HepG2 (cell line): ENCODE results near the gene GRAMD4. TPM values are rescaled to one million over a fixed set of nuclear protein-coding genes. Genes with fewer than 3 reads are reported as not detected.

ENCODE experiments used
- BHLHE40 ChIP-seq: IDR thresholded peaks from 2 replicates; pipeline ENCODE4 v1.6.1; 2011; ENCODE audit warnings: low read length, improper control_type of control experiment
- BORCS8-MEF2B ChIP-seq: sonication (generic); formaldehyde crosslinking; IDR thresholded peaks from 2 replicates; pipeline ENCODE4 v1.8.0; 2022; ENCODE audit warnings: mild to moderate bottlenecking, missing genetic modification reagents
- FOSL1 ChIP-seq: sonication (generic); formaldehyde crosslinking; IDR thresholded peaks from 2 replicates; pipeline ENCODE4 v1.9.0; 2021; ENCODE audit warnings: missing genetic modification reagents, borderline replicate concordance
- FOXP4 ChIP-seq: sonication (generic); formaldehyde crosslinking; IDR thresholded peaks from 2 replicates; pipeline ENCODE4 v1.4.0; 2020; ENCODE audit warnings: missing genetic modification reagents
- GABPB1 ChIP-seq: IDR thresholded peaks from 2 replicates; pipeline ENCODE4 v1.6.1; 2016; ENCODE audit warnings: mild to moderate bottlenecking, missing genetic modification reagents, moderate library complexity, missing compliant biosample characterization
- GLI4 ChIP-seq: sonication (generic); formaldehyde crosslinking; IDR thresholded peaks from 2 replicates; pipeline ENCODE4 v1.5.1; 2020; ENCODE audit warnings: missing genetic modification reagents, mild to moderate bottlenecking, moderate library complexity, borderline replicate concordance
- HHEX ChIP-seq: IDR thresholded peaks from 2 replicates; pipeline ENCODE4 v1.6.1; 2016; ENCODE audit warnings: control low read depth
- IKZF5 ChIP-seq: IDR thresholded peaks from 2 replicates; pipeline ENCODE4 v1.6.1; 2018; ENCODE audit warnings: missing genetic modification reagents, mild to moderate bottlenecking, missing compliant biosample characterization
- JUNB ChIP-seq: sonication (generic); formaldehyde crosslinking; IDR thresholded peaks from 2 replicates; pipeline ENCODE4 v1.8.0; 2022; ENCODE audit warnings: missing genetic modification reagents, mild to moderate bottlenecking, borderline replicate concordance
- MAX ChIP-seq: IDR thresholded peaks from 2 replicates; pipeline ENCODE4 v1.6.1; 2012; ENCODE audit warnings: inconsistent platforms
- MEIS1 ChIP-seq: sonication (generic); formaldehyde crosslinking; IDR thresholded peaks from 2 replicates; pipeline ENCODE4 v1.9.0; 2021; ENCODE audit warnings: mild to moderate bottlenecking, missing genetic modification reagents, moderate library complexity, borderline replicate concordance
- MIER2 ChIP-seq: IDR thresholded peaks from 2 replicates; pipeline ENCODE4 v1.6.1; 2016; ENCODE audit warnings: missing biosample characterization, missing genetic modification reagents
- NR1H2 ChIP-seq: sonication (generic); formaldehyde crosslinking; IDR thresholded peaks from 2 replicates; pipeline ENCODE4 v1.8.1; 2022; ENCODE audit warnings: low read depth, missing genetic modification reagents, borderline replicate concordance
- RXRB ChIP-seq: IDR thresholded peaks from 2 replicates; pipeline ENCODE4 v1.6.1; 2016; ENCODE audit warnings: borderline replicate concordance, missing genetic modification reagents, missing compliant biosample characterization
- SALL1 ChIP-seq: sonication (generic); formaldehyde crosslinking; IDR thresholded peaks from 2 replicates; pipeline ENCODE4 v1.8.0; 2022; ENCODE audit warnings: mild to moderate bottlenecking, missing genetic modification reagents
- SOX13 ChIP-seq, 3 experiments: fragments of 450-650 bp in 1 of 3; sonication (generic) in 1 of 3; formaldehyde crosslinking in 1 of 3; IDR thresholded peaks in 2 of 3; conservative IDR thresholded peaks in 1 of 3; 2 replicates each; pipeline versions ENCODE4 v1.5.0 to v1.6.1; 2016 to 2020; ENCODE audit warnings: antibody characterized with exemption in 1 of 3, mild to moderate bottlenecking in 1 of 3, missing compliant biosample characterization in 1 of 3, missing genetic modification reagents in 1 of 3, moderate library complexity in 1 of 3
- TBL1XR1 ChIP-seq: fragments of 150-350 bp; IDR thresholded peaks from 2 replicates; pipeline ENCODE4 v1.6.1; 2014; ENCODE audit warnings: borderline replicate concordance, low read length; ENCODE audit not compliant: partially characterized antibody
- TBX2 ChIP-seq: sonication (generic); formaldehyde crosslinking; IDR thresholded peaks from 2 replicates; pipeline ENCODE4 v1.5.0; 2020; ENCODE audit warnings: missing genetic modification reagents, mild to moderate bottlenecking, borderline replicate concordance
- TGIF2 ChIP-seq: IDR thresholded peaks from 2 replicates; pipeline ENCODE4 v1.6.1; 2016; ENCODE audit warnings: control low read depth, missing compliant biosample characterization
- ZNF577 ChIP-seq: sonication (generic); formaldehyde crosslinking; IDR thresholded peaks from 2 replicates; pipeline ENCODE4 v1.4.0; 2020; ENCODE audit warnings: mild to moderate bottlenecking, low read depth, missing genetic modification reagents, borderline replicate concordance
- ZNF772 ChIP-seq: sonication (generic); formaldehyde crosslinking; IDR thresholded peaks from 2 replicates; pipeline ENCODE4 v1.5.0; 2020; ENCODE audit warnings: mild to moderate bottlenecking, missing genetic modification reagents
- polyA plus RNA-seq, 8 experiments: library from polyadenylated mRNA; depleted of rRNA in 3 of 8; stranded (reverse) in 7 of 8; unstranded in 1 of 8; fragments of >200 nt; fragmentation: Illumina TruSeq in 4 of 8; extraction: Trizol in 4 of 8; gene quantifications; 2 replicates each; pipeline versions ENCODE4 v1.2.1 to v1.2.3, GENCODE V29; 2011 to 2016; ENCODE audit warnings: low read depth in 4 of 8, missing spikeins in 1 of 8, mixed read lengths in 1 of 8; ENCODE audit not compliant: insufficient read depth in 1 of 8
- total RNA-seq, 5 experiments: library from RNA; depleted of rRNA; stranded (reverse); fragments of >200 nt; fragmentation: Illumina TruSeq; extraction: Trizol; gene quantifications; 2 replicates each; pipeline ENCODE4 v1.2.3, GENCODE V29; 2016; ENCODE audit warnings: low read depth in 1 of 5
- TF ChIP-seq, protein P1 (sequence below): sonication (generic); formaldehyde crosslinking; IDR thresholded peaks from 2 replicates; pipeline ENCODE4 v1.4.0; 2020; ENCODE audit warnings: missing genetic modification reagents, borderline replicate concordance

The GRAMD4 gene
- total and polyA plus RNA-seq, 2 of the 13 experiments (the other 11 are each of a cell fraction or from before 2014, with no cell fraction given): 15.2 to 15.7 TPM

DNA sequence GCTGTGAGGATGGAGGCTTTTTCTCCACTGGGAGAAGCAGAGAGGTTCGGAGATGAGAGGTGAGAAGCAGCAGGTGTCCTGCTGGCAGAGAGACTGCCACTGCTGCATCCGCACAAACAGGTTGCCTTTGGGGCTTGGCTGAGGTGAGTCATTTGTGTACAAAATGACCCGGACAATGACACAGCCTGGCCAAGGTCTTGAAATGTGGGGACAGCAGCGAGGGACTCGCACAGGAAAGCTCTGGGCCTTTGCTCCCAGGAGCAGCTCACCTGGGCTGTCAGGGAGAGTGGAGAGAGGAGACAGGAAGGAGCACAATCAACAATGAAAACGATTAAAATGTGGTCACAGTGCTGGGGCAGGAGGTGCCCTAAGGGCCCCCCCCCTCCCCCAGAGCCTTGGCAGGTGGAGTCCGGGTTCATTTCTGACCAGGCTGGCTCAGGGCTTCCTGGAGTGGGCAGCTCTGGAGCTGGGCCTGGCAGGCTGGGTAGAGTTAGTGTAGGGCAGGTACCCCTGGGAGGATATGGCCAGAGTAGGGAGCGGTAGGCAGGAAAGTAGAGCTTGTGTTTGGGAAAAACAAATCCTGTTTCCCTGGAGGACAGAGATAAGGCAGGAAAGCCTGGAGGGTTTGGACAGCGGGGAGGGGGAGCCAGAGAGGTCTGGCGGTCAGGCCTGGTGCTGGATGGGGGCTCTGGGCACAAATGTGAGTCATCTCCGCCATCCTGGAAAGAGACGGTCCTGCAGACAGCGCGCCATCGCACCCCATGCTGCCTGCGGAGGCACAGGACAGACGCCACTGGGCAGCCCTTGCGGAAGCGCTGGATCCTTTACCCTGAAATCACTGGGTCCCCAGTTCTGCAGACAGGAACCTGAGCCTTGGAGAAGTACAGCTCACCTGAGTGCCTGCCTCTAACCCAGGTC, 44.9 kb upstream of the GRAMD4 start (continued):
- TF ChIP-seq IKZF5 (CRISPR knock-in tag): peak; percentile 50; the same call in 1 of the 2 replicates
- no peak; the same call in 1 of the 2 replicates for TF ChIP-seq GABPB1
- TF ChIP-seq BORCS8-MEF2B (CRISPR knock-in tag): no peak
- TF ChIP-seq TBL1XR1: no peak
- TF ChIP-seq, protein P1, sequence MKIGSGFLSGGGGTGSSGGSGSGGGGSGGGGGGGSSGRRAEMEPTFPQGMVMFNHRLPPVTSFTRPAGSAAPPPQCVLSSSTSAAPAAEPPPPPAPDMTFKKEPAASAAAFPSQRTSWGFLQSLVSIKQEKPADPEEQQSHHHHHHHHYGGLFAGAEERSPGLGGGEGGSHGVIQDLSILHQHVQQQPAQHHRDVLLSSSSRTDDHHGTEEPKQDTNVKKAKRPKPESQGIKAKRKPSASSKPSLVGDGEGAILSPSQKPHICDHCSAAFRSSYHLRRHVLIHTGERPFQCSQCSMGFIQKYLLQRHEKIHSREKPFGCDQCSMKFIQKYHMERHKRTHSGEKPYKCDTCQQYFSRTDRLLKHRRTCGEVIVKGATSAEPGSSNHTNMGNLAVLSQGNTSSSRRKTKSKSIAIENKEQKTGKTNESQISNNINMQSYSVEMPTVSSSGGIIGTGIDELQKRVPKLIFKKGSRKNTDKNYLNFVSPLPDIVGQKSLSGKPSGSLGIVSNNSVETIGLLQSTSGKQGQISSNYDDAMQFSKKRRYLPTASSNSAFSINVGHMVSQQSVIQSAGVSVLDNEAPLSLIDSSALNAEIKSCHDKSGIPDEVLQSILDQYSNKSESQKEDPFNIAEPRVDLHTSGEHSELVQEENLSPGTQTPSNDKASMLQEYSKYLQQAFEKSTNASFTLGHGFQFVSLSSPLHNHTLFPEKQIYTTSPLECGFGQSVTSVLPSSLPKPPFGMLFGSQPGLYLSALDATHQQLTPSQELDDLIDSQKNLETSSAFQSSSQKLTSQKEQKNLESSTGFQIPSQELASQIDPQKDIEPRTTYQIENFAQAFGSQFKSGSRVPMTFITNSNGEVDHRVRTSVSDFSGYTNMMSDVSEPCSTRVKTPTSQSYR: peak; percentile 21; the same call in 1 of the 2 replicates
- 0 out of 2 replicates have a peak, but pooled peaks have one; percentile 35 for TF ChIP-seq MEIS1
- TF ChIP-seq MAX: peak; percentile 45
- TF ChIP-seq RXRB (CRISPR knock-in tag): peak; percentile 76; the same call in 1 of the 2 replicates
- TF ChIP-seq FOSL1: peak; percentile 86; the same call in 1 of the 2 replicates
- peak; percentile 48; the same call in 1 of the 2 replicates for TF ChIP-seq TBX2 (CRISPR knock-in tag)
- TF ChIP-seq GLI4 (CRISPR knock-in tag): no peak
- TF ChIP-seq JUNB (CRISPR knock-in tag): peak; percentile 62; the same call in 1 of the 2 replicates
- no peak for TF ChIP-seq BHLHE40
- TF ChIP-seq TGIF2: 0 out of 2 replicates have a peak, but pooled peaks have one; percentile 45
- TF ChIP-seq SALL1: peak; percentile 74
- TF ChIP-seq ZNF577 (CRISPR knock-in tag): no peak
- TF ChIP-seq SOX13 (IDR thresholded peaks at IDR 0.05): no peak; the same call in 1 of the 2 replicates
- peak in 1 of 2 experiments; percentile 79; a peak in 2 of 4 replicates for TF ChIP-seq SOX13 (CRISPR knock-in tag; conservative IDR thresholded peaks at IDR 0.05 in 1 of 2, IDR thresholded peaks at IDR 0.05 in 1 of 2)
- no peak for TF ChIP-seq NR1H2 (CRISPR knock-in tag)
- peak; percentile 86 for TF ChIP-seq FOXP4
- no peak for TF ChIP-seq MIER2
- TF ChIP-seq HHEX (CRISPR knock-in tag): no peak
- TF ChIP-seq ZNF772 (CRISPR knock-in tag): 0 out of 2 replicates have a peak, but pooled peaks have one; percentile 20
